ENCODE measurements around the gene PRTFDC1.
"Not testable (repeated sequence)": the region's sequence is repeated elsewhere in the genome, so short reads cannot be mapped to it uniquely, and the experiment has no call there.

The PRTFDC1 gene

GRCh38 chr10:24869354-24870015 is 82.9 kb downstream of the PRTFDC1 start:
- no peak for DNase-seq

GRCh38 chr10:24866604-24867583 is 85.5 kb downstream of the PRTFDC1 start:
- DNase-seq: peak; percentile 68

- DNase-seq: no peak
Observed at GRCh38 chr10:24865783-24866182, 86.6 kb downstream of the PRTFDC1 start.

GRCh38 chr10:24862589-24862988 is 89.8 kb downstream of the PRTFDC1 start:
- DNase-seq: no peak

- DNase-seq: no peak
Observed at GRCh38 chr10:24858288-24859270, 93.8 kb downstream of the PRTFDC1 start.

GRCh38 chr10:24857031-24857725 is 95.2 kb downstream of the PRTFDC1 start:
- DNase-seq: no peak

GRCh38 chr10:24854256-24854655 is 98.2 kb downstream of the PRTFDC1 start:
- DNase-seq: no peak

GRCh38 chr10:24853661-24854060 is 98.7 kb downstream of the PRTFDC1 start:
- no peak for DNase-seq

GRCh38 chr10:24851629-24852028 is 100.8 kb downstream of the PRTFDC1 start:
- DNase-seq: peak; percentile 81

GRCh38 chr10:24850727-24851296 is 101.6 kb downstream of the PRTFDC1 start:
- DNase-seq: no peak

GRCh38 chr10:24849501-24850299 is 102.7 kb downstream of the PRTFDC1 start:
- no peak for DNase-seq

- peak; percentile 17 for DNase-seq
Observed at GRCh38 chr10:24849051-24849450, 103.4 kb downstream of the PRTFDC1 start.

GRCh38 chr10:24848195-24848594 is 104.2 kb downstream of the PRTFDC1 start:
- no peak for DNase-seq

- DNase-seq: no peak
Observed at GRCh38 chr10:24847112-24848070, 105.0 kb downstream of the PRTFDC1 start.

GRCh38 chr10:24844742-24845141 is 107.7 kb downstream of the PRTFDC1 start:
- DNase-seq: no peak

GRCh38 chr10:24843256-24843655 is 109.2 kb downstream of the PRTFDC1 start:
- no peak for DNase-seq

GRCh38 chr10:24842856-24843255 is 109.5 kb downstream of the PRTFDC1 start:
- no peak for DNase-seq

- no peak for DNase-seq
Observed at GRCh38 chr10:24841530-24841929, 110.9 kb downstream of the PRTFDC1 start.

GRCh38 chr10:24840784-24841183 is 111.6 kb downstream of the PRTFDC1 start:
- DNase-seq: no peak

GRCh38 chr10:24837781-24838180 is 114.6 kb downstream of the PRTFDC1 start:
- DNase-seq: not testable (repeated sequence)

All from NCI-H774 (cell line).